Smooth muscle cell (in vitro differentiated cells): ENCODE measurements around the gene TFAP2E. TPM values are rescaled to one million over a fixed set of nuclear protein-coding genes. Genes with fewer than 3 reads are reported as not detected.

Experiments used
- DNase-seq: peaks from one replicate; lab custom pipeline; 2025; ENCODE audit not compliant: unreplicated experiment; lab: John Stamatoyannopoulos, UW
- H2AFZ ChIP-seq: fragments of 200-600 bp; sonication (generic); 2 replicates; pipeline ENCODE4 v1.6.0; 2016; ENCODE audit warnings: antibody characterized with exemption, low read depth, mild to moderate bottlenecking
- H3F3A ChIP-seq: fragments of 200-600 bp; sonication (generic); 2 replicates; pipeline ENCODE4 v1.6.0; 2017; ENCODE audit warnings: antibody characterized with exemption, low read depth
- H3K27ac ChIP-seq: fragments of 200-600 bp; sonication (generic); 2 replicates; pipeline ENCODE4 v1.5.1; 2016; ENCODE audit warnings: low read depth, mild to moderate bottlenecking
- H3K27me3 ChIP-seq: fragments of 200-600 bp; sonication (generic); 2 replicates; pipeline ENCODE4 v1.6.1; 2016; ENCODE audit warnings: low read depth, mild to moderate bottlenecking
- H3K36me3 ChIP-seq: fragments of 200-600 bp; sonication (generic); 2 replicates; pipeline ENCODE4 v1.5.1; 2016; ENCODE audit warnings: low read depth
- H3K4me1 ChIP-seq: fragments of 200-600 bp; sonication (generic); 2 replicates; pipeline ENCODE4 v1.5.1; 2016; ENCODE audit warnings: low read depth
- H3K4me2 ChIP-seq: fragments of 200-600 bp; sonication (generic); 2 replicates; pipeline ENCODE4 v1.6.0; 2016; ENCODE audit warnings: mild to moderate bottlenecking
- H3K4me3 ChIP-seq: fragments of 200-600 bp; sonication (generic); 2 replicates; pipeline ENCODE4 v1.5.1; 2016; ENCODE audit warnings: mild to moderate bottlenecking
- H3K79me2 ChIP-seq: fragments of 200-600 bp; sonication (generic); 2 replicates; pipeline ENCODE4 v1.6.0; 2016; ENCODE audit warnings: low read depth, mild to moderate bottlenecking
- H3K9ac ChIP-seq: fragments of 200-600 bp; sonication (generic); 2 replicates; pipeline ENCODE4 v1.6.0; 2016; ENCODE audit warnings: low read depth
- H3K9me3 ChIP-seq: fragments of 200-600 bp; sonication (generic); replicated peaks from 2 replicates; pipeline ENCODE4 v1.5.1; 2016; ENCODE audit warnings: low read depth
- H4K20me1 ChIP-seq: fragments of 200-600 bp; sonication (generic); 2 replicates; pipeline ENCODE4 v1.6.0; 2016; ENCODE audit warnings: low read depth
- CTCF ChIP-seq: fragments of 200-600 bp; sonication (generic); IDR thresholded peaks from 2 replicates; pipeline ENCODE4 v1.5.1; 2017; ENCODE audit warnings: borderline replicate concordance, mild to moderate bottlenecking, antibody characterized with exemption; ENCODE audit not compliant: insufficient read depth, poor library complexity, severe bottlenecking
- WGBS: methylation state at CpG from one replicate; pipeline ENCODE4 v1.1.7; 2016; ENCODE audit warnings: low lambda C conversion rate; 5-methylcytosine and 5-hydroxymethylcytosine counted together
- polyA plus RNA-seq: library from polyadenylated mRNA; unstranded; fragments of >200 nt; fragmentation: Nextera tagmentation; extraction: Ambion mirVana; gene quantifications from 2 replicates; pipeline ENCODE4 v1.2.1, GENCODE V29; 2016
- total RNA-seq: library from RNA; depleted of rRNA; stranded (reverse); fragments of >200 nt; gene quantifications from 2 replicates; pipeline ENCODE4 v1.2.3, GENCODE V29; 2014

The TFAP2E gene
- total and polyA plus RNA-seq, 2 experiments from 2014 or later: 0.30 to 0.36 TPM

GRCh38 chr1:35560256-35561225 lies 12.6 kb upstream of the TFAP2E start:
- peaks cover 10% of the 10 kb centered on the region for H3K4me1 ChIP-seq
- peaks cover 11% of the 10 kb centered on the region for H3K79me2 ChIP-seq
- H3K9ac ChIP-seq: no peak overlapping the region

GRCh38 chr1:35561297-35561971 lies 11.7 kb upstream of the TFAP2E start:
- Histone ChIP-seq H3K4me1 (peaks cover 3% of the 10 kb centered on the region), H2AFZ (no peak overlapping the region), H3F3A (no peaks in the 10 kb centered on the region), H3K4me3 (no peak overlapping the region), H3K4me2 (no peak overlapping the region), H3K9me3 (no peaks in the 10 kb centered on the region), H3K36me3 (no peaks in the 10 kb centered on the region), H3K27ac (no peak overlapping the region), H3K79me2 (peaks cover 5% of the 10 kb centered on the region), H4K20me1 (peaks cover 32% of the 10 kb centered on the region), H3K27me3 (no peaks in the 10 kb centered on the region), H3K9ac (no peak overlapping the region)
- 95% methylated on average over 10 of the region's 11 CpGs for WGBS
- no peak for DNase-seq
- TF ChIP-seq CTCF: no peak

More at GRCh38 chr1:35560256-35561225, 12.6 kb upstream of the TFAP2E start:
- Histone ChIP-seq H3F3A (no peaks in the 10 kb centered on the region), H3K27me3 (no peaks in the 10 kb centered on the region), H3K4me2 (no peak overlapping the region), H3K36me3 (no peaks in the 10 kb centered on the region), H3K4me3 (no peak overlapping the region), H2AFZ (no peak overlapping the region), H3K27ac (no peak overlapping the region), H4K20me1 (peaks cover 38% of the 10 kb centered on the region), H3K9me3 (no peaks in the 10 kb centered on the region)
- WGBS: 95% methylated on average over 44 of the region's 44 CpGs
- no peak for DNase-seq
- TF ChIP-seq CTCF: no peak

GRCh38 chr1:35561972-35562680 lies 11.0 kb upstream of the TFAP2E start:
- Histone ChIP-seq H3K79me2 (no peaks in the 10 kb centered on the region), H3K27me3 (no peaks in the 10 kb centered on the region), H4K20me1 (peaks cover 28% of the 10 kb centered on the region), H3K4me2 (no peak overlapping the region), H3K9me3 (no peaks in the 10 kb centered on the region), H3K36me3 (no peaks in the 10 kb centered on the region), H2AFZ (no peak overlapping the region), H3K27ac (no peak overlapping the region), H3K4me3 (no peak overlapping the region), H3F3A (no peaks in the 10 kb centered on the region), H3K9ac (no peak overlapping the region), H3K4me1 (no peaks in the 10 kb centered on the region)
- no peak for TF ChIP-seq CTCF
- DNase-seq: no peak
- WGBS: 93% methylated on average over 15 of the region's 15 CpGs
